PC-3 (cell line): ENCODE results near the gene NEU1. TPM values are rescaled to one million over a fixed set of nuclear protein-coding genes. Genes with fewer than 3 reads are reported as not detected.
"Not testable (repeated sequence)": the region's sequence is repeated elsewhere in the genome, so short reads cannot be mapped to it uniquely, and the experiment has no call there.

Source experiments
- ATAC-seq: fragments of 200-7000 bp; cut with Tn5 transposase; 2 replicates; pipeline ENCODE4 v1.9.1; 2020; ENCODE audit warnings: mild to moderate bottlenecking, moderate library complexity
- BruUV-seq: library from RNA; stranded (reverse); fragments of 400-500 nt; replicated peaks from 2 replicates; lab custom pipeline; 2021; lab: Mats Ljungman, UMichigan
- CTCF ChIA-PET: fragments of 300-600 bp; sonication (Branson Sonifier 250); formaldehyde crosslinking; loops from one replicate; lab custom pipeline; 2022; ENCODE audit warnings: antibody characterized with exemption; lab: Charles Lee
- POLR2A ChIA-PET: fragments of 300-600 bp; sonication (Branson Sonifier 250); formaldehyde crosslinking; loops from one replicate; lab custom pipeline; 2022; ENCODE audit warnings: antibody characterized with exemption; ENCODE audit not compliant: unreplicated experiment; lab: Charles Lee
- DNase-seq: peaks from one replicate; pipeline ENCODE4 v3.0.0-alpha.2; 2015
- H2AFZ ChIP-seq: fragments of 300-600 bp; sonication (generic); 2 replicates; pipeline ENCODE4 v1.6.0; 2016; ENCODE audit warnings: antibody characterized with exemption, low read length
- H3F3A ChIP-seq: fragments of 300-600 bp; sonication (generic); one replicate; pipeline ENCODE4 v1.6.0; 2017; ENCODE audit warnings: antibody characterized with exemption, low read length, control low read depth, mild to moderate bottlenecking; ENCODE audit not compliant: unreplicated experiment
- H3K27ac ChIP-seq: fragments of 300-600 bp; sonication (generic); 2 replicates; pipeline ENCODE4 v1.5.1; 2016; ENCODE audit warnings: mild to moderate bottlenecking, low read length
- H3K27me3 ChIP-seq: fragments of 300-600 bp; sonication (generic); 2 replicates; pipeline ENCODE4 v1.6.1; 2016; ENCODE audit warnings: low read length, mixed read lengths
- H3K36me3 ChIP-seq: fragments of 300-600 bp; sonication (generic); 2 replicates; pipeline ENCODE4 v1.6.1; 2016; ENCODE audit warnings: low read depth, mixed run types, low read length, mixed read lengths
- H3K4me1 ChIP-seq: fragments of 300-600 bp; sonication (generic); 2 replicates; pipeline ENCODE4 v1.5.1; 2016; ENCODE audit warnings: low read length; ENCODE audit not compliant: insufficient read depth
- H3K4me2 ChIP-seq: fragments of 300-600 bp; sonication (generic); 2 replicates; pipeline ENCODE4 v1.6.0; 2016; ENCODE audit warnings: low read length
- H3K4me3 ChIP-seq: fragments of 300-600 bp; sonication (generic); 2 replicates; pipeline ENCODE4 v1.5.1; 2016; ENCODE audit warnings: mild to moderate bottlenecking, low read length, mixed read lengths
- H3K79me2 ChIP-seq: fragments of 300-600 bp; sonication (generic); 2 replicates; pipeline ENCODE4 v1.6.1; 2017; ENCODE audit warnings: low read length, mixed read lengths
- H3K9ac ChIP-seq: fragments of 300-600 bp; sonication (generic); 2 replicates; pipeline ENCODE4 v1.6.0; 2016; ENCODE audit warnings: mild to moderate bottlenecking, low read length
- H3K9me2 ChIP-seq: fragments of 300-600 bp; sonication (generic); replicated peaks from 2 replicates; pipeline ENCODE4 v1.6.1; 2016; ENCODE audit warnings: mixed run types, low read length, mixed read lengths
- H3K9me3 ChIP-seq: fragments of 300-600 bp; sonication (generic); 2 replicates; pipeline ENCODE4 v1.6.1; 2016; ENCODE audit warnings: low read length, mixed read lengths
- H4K20me1 ChIP-seq: fragments of 300-600 bp; sonication (generic); 2 replicates; pipeline ENCODE4 v1.6.1; 2016; ENCODE audit warnings: low read length, mixed read lengths
- CTCF ChIP-seq: fragments of 300-600 bp; sonication (generic); conservative IDR thresholded peaks from 2 replicates; pipeline ENCODE4 v1.5.1; 2017; ENCODE audit warnings: antibody characterized with exemption, low read depth, mild to moderate bottlenecking, low read length
- EZH2 ChIP-seq: fragments of 300-600 bp; sonication (generic); IDR thresholded peaks from one replicate; pipeline ENCODE4 v1.6.1; 2017; ENCODE audit warnings: antibody characterized with exemption, mild to moderate bottlenecking, low read length; ENCODE audit not compliant: unreplicated experiment
- EZH2phosphoT487 ChIP-seq: fragments of 300-600 bp; sonication (generic); IDR thresholded peaks from 2 replicates; pipeline ENCODE4 v1.6.1; 2018; ENCODE audit warnings: mild to moderate bottlenecking, antibody characterized with exemption, low read length, borderline replicate concordance
- intact Hi-C: fragments of 100-400 bp; cut with micrococcal nuclease; formaldehyde crosslinking; loops from 2 replicates; pipeline ENCODE4 v1.9.0; 2023
- total RNA-seq: library from RNA; depleted of rRNA; stranded (reverse); fragments of >200 nt; gene quantifications from 2 replicates; pipeline ENCODE4 v1.2.3, GENCODE V29; 2014

Gene NEU1
- total RNA-seq, 1 experiment from 2014 or later, result 31.7 TPM

- ChIA-PET CTCF (no interaction called here), POLR2A (no interaction called here)
- no peaks in the 10 kb centered on the region for H3K9me3 ChIP-seq
- H3K4me3 ChIP-seq, result no peak overlapping the region
- peaks cover 40% of the 10 kb centered on the region for H3F3A ChIP-seq
- no peaks in the 10 kb centered on the region for H3K27me3 ChIP-seq
- TF ChIP-seq CTCF (no peak), EZH2 (no peak), EZH2phosphoT487 (no peak)
- peaks cover 45% of the 10 kb centered on the region for H3K36me3 ChIP-seq
- H3K79me2 ChIP-seq, result peaks cover 45% of the 10 kb centered on the region
- DNase-seq (no peak), ATAC-seq (no peak)
- H3K9ac ChIP-seq, result no peak overlapping the region
- no peaks in the 10 kb centered on the region for H3K9me2 ChIP-seq
- no peak overlapping the region for H2AFZ ChIP-seq
- BruUV-seq, result no TSS peak
- intact Hi-C loops, result loop anchor here (10.0 kb wide), 1 partner anchor 154 kb away; the partner anchor contains the start of gene LY6G5C
- H4K20me1 ChIP-seq, result peaks cover 42% of the 10 kb centered on the region
- peak overlapping the region; percentile 14; the same call in 1 of the 2 replicates for H3K4me2 ChIP-seq
- no peak overlapping the region for H3K27ac ChIP-seq
- peaks cover 18% of the 10 kb centered on the region for H3K4me1 ChIP-seq
Observed at GRCh38 chr6:31838968-31839367, 23.7 kb downstream of the NEU1 start.

- H3K36me3 ChIP-seq, result peaks cover 45% of the 10 kb centered on the region
- H3K9me2 ChIP-seq, H3K27me3 ChIP-seq, H3K9me3 ChIP-seq, H2AFZ ChIP-seq, CTCF ChIA-PET, H3K27ac ChIP-seq, BruUV-seq, ATAC-seq, DNase-seq: not testable (repeated sequence)
- H3K4me1 ChIP-seq, result peaks cover 18% of the 10 kb centered on the region
- POLR2A ChIA-PET, result interaction anchor here (1.2 kb wide), 1 partner anchor 11 kb away, joined by 4 read pairs; no protein-coding TSS in a partner anchor
- H3F3A ChIP-seq, result peaks cover 40% of the 10 kb centered on the region
- H4K20me1 ChIP-seq, result peaks cover 42% of the 10 kb centered on the region
- H3K4me3 ChIP-seq, result peak overlapping the region; percentile 97
- intact Hi-C loops, result loop anchor here (10.0 kb wide), 1 partner anchor 153 kb away; the partner anchor contains the start of gene LY6G5C
- H3K4me2 ChIP-seq, result peak overlapping the region; percentile 92
- peak overlapping the region; percentile 98; the same call in 1 of the 2 replicates for H3K9ac ChIP-seq
- H3K79me2 ChIP-seq, result peaks cover 51% of the 10 kb centered on the region
Observed at GRCh38 chr6:31838114-31838553, 24.5 kb downstream of the NEU1 start.

DNA sequence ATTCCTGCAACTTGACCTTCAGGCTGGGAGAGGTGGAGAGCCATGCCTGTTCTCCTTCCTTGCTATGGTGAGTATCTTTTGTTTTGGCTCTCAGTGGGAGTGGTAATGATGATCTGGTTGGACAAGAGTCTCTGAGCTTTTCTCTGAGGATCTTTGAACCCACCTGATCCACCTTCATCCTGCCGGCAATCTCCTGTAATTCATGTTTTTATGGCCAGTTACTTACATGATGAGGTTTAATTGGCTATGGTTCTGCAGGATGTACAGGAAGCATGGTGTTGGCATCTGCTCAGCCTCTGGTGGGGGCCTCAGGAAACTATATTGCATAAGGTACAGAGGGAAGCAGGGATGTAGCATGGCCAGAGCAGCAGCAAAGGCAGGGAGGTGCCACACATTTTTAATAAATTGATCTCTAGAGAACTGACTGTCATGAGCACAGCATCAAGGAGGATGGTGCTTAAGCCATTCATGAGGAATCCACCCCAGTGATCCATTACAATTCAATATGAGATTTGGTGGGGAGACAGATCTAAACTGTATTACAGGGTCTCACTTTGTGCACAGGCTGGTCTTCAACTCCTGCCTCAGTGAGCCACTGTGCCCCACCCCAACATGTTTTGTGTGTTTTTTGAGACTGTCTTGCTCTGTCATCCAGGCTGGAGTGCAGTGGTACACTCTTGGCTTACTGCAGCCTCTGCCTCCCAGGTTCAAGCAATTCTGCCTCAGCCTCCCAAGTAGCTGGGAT, 25.1 kb downstream of the NEU1 start:
- Histone ChIP-seq H4K20me1 (peaks cover 42% of the 10 kb centered on the region), H3K9me3 (no peaks in the 10 kb centered on the region), H3K9ac (peak overlapping the region; percentile 98), H3K4me2 (peak overlapping the region; percentile 92), H3K9me2 (no peaks in the 10 kb centered on the region), H3K27ac (no peak overlapping the region), H3K27me3 (no peaks in the 10 kb centered on the region), H3K36me3 (peaks cover 45% of the 10 kb centered on the region), H3K4me1 (peaks cover 18% of the 10 kb centered on the region), H2AFZ (no peak overlapping the region), H3K4me3 (peak overlapping the region; percentile 97), H3K79me2 (peaks cover 57% of the 10 kb centered on the region), H3F3A (peaks cover 40% of the 10 kb centered on the region)
- ATAC-seq (no peak), DNase-seq (no peak)
- TF ChIP-seq EZH2 (no peak), EZH2phosphoT487 (no peak), CTCF (no peak)
- ChIA-PET POLR2A (interaction anchor here (0.6 to 1.2 kb wide), 2 partner anchors 10 to 855 kb away, joined by 3 to 4 read pairs; no protein-coding TSS in a partner anchor), CTCF (interaction anchor here (0.6 kb wide), 2 partner anchors 25 to 36 kb away, joined by 3 read pairs; no protein-coding TSS in a partner anchor)
- no TSS peak for BruUV-seq
- intact Hi-C loops, result loop anchor here (10.0 kb wide), 1 partner anchor 153 kb away; the partner anchor contains the start of gene LY6G5C
